HEK293 (cell line): ENCODE measurements around the gene PIK3R1.
"Not testable (repeated sequence)": the region's sequence is repeated elsewhere in the genome, so short reads cannot be mapped to it uniquely, and the experiment has no call there.

ENCODE experiments used
- CTCF ChIA-PET: fragments of 350-600 bp; formaldehyde crosslinking; extraction: SDS; loops from one replicate; lab custom pipeline; 2021; ENCODE audit warnings: antibody characterized with exemption; lab: Yijun Ruan, JAX
- POLR2A ChIA-PET: fragments of 300-600 bp; formaldehyde crosslinking; extraction: SDS; loops from one replicate; lab custom pipeline; 2020; ENCODE audit warnings: antibody characterized with exemption, inconsistent platforms; lab: Yijun Ruan, JAX
- H3K27ac ChIP-seq: fragments of 200-500 bp; sonication (Bioruptor generic); 2 replicates; pipeline ENCODE4 v1.5.1; 2014; ENCODE audit warnings: low read depth, low read length, control low read depth, inconsistent platforms; ENCODE audit errors: extremely low read depth
- H3K36me3 ChIP-seq, 2 experiments: fragments of 200-500 bp in 1 of 2; sonication (Bioruptor generic) in 1 of 2; 1 replicate in 1 of 2; 2 replicates in 1 of 2; pipeline ENCODE4 v1.5.1; 2014 to 2017; ENCODE audit warnings: inconsistent platforms in 2 of 2, low read length in 2 of 2; ENCODE audit not compliant: control insufficient read depth in 2 of 2, insufficient read depth in 1 of 2
- H3K4me1 ChIP-seq: fragments of 200-500 bp; sonication (Bioruptor generic); 2 replicates; pipeline ENCODE4 v1.5.1; 2014; ENCODE audit warnings: mild to moderate bottlenecking, low read length, inconsistent platforms; ENCODE audit not compliant: control insufficient read depth, insufficient read depth
- H3K4me3 ChIP-seq: 2 replicates; pipeline ENCODE4 v1.5.1; 2011; ENCODE audit warnings: low read depth, mild to moderate bottlenecking, control low read depth, low read length, moderate library complexity
- H3K9me3 ChIP-seq: fragments of 200-500 bp; sonication (Bioruptor generic); 2 replicates; pipeline ENCODE4 v1.5.1; 2014; ENCODE audit warnings: low read depth, low read length, inconsistent platforms; ENCODE audit not compliant: control insufficient read depth, insufficient read depth
- HOXC10 ChIP-seq: sonication (generic); formaldehyde crosslinking; IDR thresholded peaks from 2 replicates; pipeline ENCODE4 v1.8.1; 2023; ENCODE audit warnings: mild to moderate bottlenecking, missing genetic modification reagents
- MYNN ChIP-seq: fragments of 450-650 bp; formaldehyde crosslinking; IDR thresholded peaks from 2 replicates; pipeline ENCODE4 v1.5.1; 2016; ENCODE audit warnings: missing biosample characterization, missing genetic modification characterization, borderline replicate concordance
- MZF1 ChIP-seq: fragments of 450-650 bp; formaldehyde crosslinking; IDR thresholded peaks from 2 replicates; pipeline ENCODE4 v1.5.1; 2017; ENCODE audit warnings: missing biosample characterization, missing genetic modification characterization, borderline replicate concordance
- SCRT1 ChIP-seq: fragments of 450-650 bp; formaldehyde crosslinking; IDR thresholded peaks from 2 replicates; pipeline ENCODE4 v1.5.1; 2016; ENCODE audit warnings: missing biosample characterization, missing genetic modification characterization, borderline replicate concordance
- ZBTB21 ChIP-seq: fragments of 450-650 bp; formaldehyde crosslinking; IDR thresholded peaks from 2 replicates; pipeline ENCODE4 v1.5.1; 2017; ENCODE audit warnings: missing biosample characterization, missing genetic modification characterization
- ZBTB7A ChIP-seq: fragments of 450-650 bp; formaldehyde crosslinking; IDR thresholded peaks from 2 replicates; pipeline ENCODE4 v1.5.1; 2016; ENCODE audit warnings: low read depth, missing biosample characterization, missing genetic modification characterization
- ZNF138 ChIP-seq: fragments of 450-650 bp; formaldehyde crosslinking; IDR thresholded peaks from 2 replicates; pipeline ENCODE4 v1.5.1; 2016; ENCODE audit warnings: missing biosample characterization, missing genetic modification characterization, borderline replicate concordance
- ZNF19 ChIP-seq: fragments of 450-650 bp; formaldehyde crosslinking; IDR thresholded peaks from 2 replicates; pipeline ENCODE4; 2016; ENCODE audit warnings: missing biosample characterization, missing genetic modification characterization, low read depth
- ZNF223 ChIP-seq: fragments of 450-650 bp; formaldehyde crosslinking; IDR thresholded peaks from 2 replicates; pipeline ENCODE4 v1.5.1; 2016; ENCODE audit warnings: missing biosample characterization, missing genetic modification characterization
- ZNF292 ChIP-seq: fragments of 450-650 bp; formaldehyde crosslinking; IDR thresholded peaks from 2 replicates; pipeline ENCODE4 v1.5.1; 2016; ENCODE audit warnings: low read depth, missing biosample characterization, missing genetic modification characterization, borderline replicate concordance
- ZNF366 ChIP-seq: fragments of 450-650 bp; formaldehyde crosslinking; conservative IDR thresholded peaks from 2 replicates; pipeline ENCODE4 v1.5.1; 2016; ENCODE audit warnings: missing biosample characterization, missing genetic modification characterization
- ZNF394 ChIP-seq: fragments of 450-650 bp; formaldehyde crosslinking; IDR thresholded peaks from 2 replicates; pipeline ENCODE4 v1.5.1; 2016; ENCODE audit warnings: missing biosample characterization, missing genetic modification characterization, mild to moderate bottlenecking, moderate library complexity, borderline replicate concordance
- ZNF426 ChIP-seq: fragments of 450-650 bp; formaldehyde crosslinking; IDR thresholded peaks from 2 replicates; pipeline ENCODE4 v1.5.1; 2017; ENCODE audit warnings: missing biosample characterization, missing genetic modification characterization, mild to moderate bottlenecking, inconsistent platforms, moderate library complexity
- ZNF433 ChIP-seq: fragments of 450-650 bp; formaldehyde crosslinking; IDR thresholded peaks from 2 replicates; pipeline ENCODE4 v1.5.1; 2016; ENCODE audit warnings: missing biosample characterization, missing genetic modification characterization, low read depth
- ZNF510 ChIP-seq: fragments of 450-650 bp; formaldehyde crosslinking; IDR thresholded peaks from 2 replicates; pipeline ENCODE4 v1.5.1; 2018; ENCODE audit warnings: mild to moderate bottlenecking, missing genetic modification characterization, missing biosample characterization; ENCODE audit not compliant: insufficient replicate concordance
- ZNF514 ChIP-seq: fragments of 450-650 bp; formaldehyde crosslinking; IDR thresholded peaks from 2 replicates; pipeline ENCODE4 v1.5.1; 2016; ENCODE audit warnings: missing biosample characterization, missing genetic modification characterization
- ZNF529 ChIP-seq: fragments of 450-650 bp; formaldehyde crosslinking; IDR thresholded peaks from 2 replicates; pipeline ENCODE4 v1.5.1; 2017; ENCODE audit warnings: missing genetic modification characterization, missing biosample characterization; ENCODE audit not compliant: insufficient replicate concordance
- ZNF623 ChIP-seq: fragments of 450-650 bp; formaldehyde crosslinking; IDR thresholded peaks from 2 replicates; pipeline ENCODE4 v1.5.1; 2016; ENCODE audit warnings: missing biosample characterization, missing genetic modification characterization
- ZNF629 ChIP-seq: fragments of 450-650 bp; formaldehyde crosslinking; IDR thresholded peaks from 2 replicates; pipeline ENCODE4 v1.5.1; 2017; ENCODE audit warnings: missing biosample characterization, missing genetic modification characterization
- ZNF654 ChIP-seq: fragments of 450-650 bp; formaldehyde crosslinking; IDR thresholded peaks from 2 replicates; pipeline ENCODE4 v1.5.1; 2016; ENCODE audit warnings: low read depth, missing biosample characterization, missing genetic modification characterization
- ZNF76 ChIP-seq: fragments of 450-650 bp; formaldehyde crosslinking; IDR thresholded peaks from 2 replicates; pipeline ENCODE4; 2016; ENCODE audit warnings: low read depth, missing biosample characterization, missing genetic modification characterization, borderline replicate concordance
- ZXDB ChIP-seq: fragments of 450-650 bp; formaldehyde crosslinking; IDR thresholded peaks from 2 replicates; pipeline ENCODE4 v1.5.1; 2016; ENCODE audit warnings: missing biosample characterization, missing genetic modification characterization
- TF ChIP-seq, protein P1 (sequence below): fragments of 450-650 bp; formaldehyde crosslinking; IDR thresholded peaks from 2 replicates; pipeline ENCODE4; 2016; ENCODE audit warnings: missing biosample characterization, missing genetic modification characterization
- TF ChIP-seq, protein P2 (sequence below): fragments of 450-650 bp; formaldehyde crosslinking; IDR thresholded peaks from 2 replicates; pipeline ENCODE4 v1.5.1; 2017; ENCODE audit warnings: missing biosample characterization, missing genetic modification characterization
- TF ChIP-seq, protein P3 (sequence below): fragments of 450-650 bp; formaldehyde crosslinking; IDR thresholded peaks from 2 replicates; pipeline ENCODE4 v1.5.1; 2016; ENCODE audit warnings: missing biosample characterization, missing genetic modification characterization
- TF ChIP-seq, protein P4 (sequence below): fragments of 450-650 bp; formaldehyde crosslinking; IDR thresholded peaks from 2 replicates; pipeline ENCODE4 v1.5.1; 2016; ENCODE audit warnings: missing biosample characterization, missing genetic modification characterization
- TF ChIP-seq, protein P5 (sequence below): fragments of 450-650 bp; formaldehyde crosslinking; IDR thresholded peaks from 2 replicates; pipeline ENCODE4 v1.5.1; 2016; ENCODE audit warnings: missing biosample characterization, missing genetic modification characterization

The PIK3R1 gene

DNA sequence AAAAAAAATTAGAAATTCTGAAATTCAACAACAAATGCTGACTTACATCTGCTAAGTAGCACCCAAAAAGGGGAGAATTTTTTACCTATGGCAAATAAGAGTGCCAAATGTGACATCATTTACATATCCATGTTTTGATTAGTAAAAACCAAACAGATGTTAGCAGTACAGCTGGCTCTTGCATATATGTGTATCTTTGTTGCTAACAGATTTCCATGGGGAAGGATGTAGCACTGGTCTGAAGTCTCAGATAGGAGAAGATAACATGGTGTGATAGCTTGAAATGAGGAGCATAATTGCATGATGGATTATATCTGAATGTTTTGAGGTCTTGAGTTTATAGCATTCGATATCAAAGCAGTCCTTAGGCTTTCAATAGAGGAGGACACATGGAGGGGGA is 17.5 kb downstream of the PIK3R1 start:
- Histone ChIP-seq H3K36me3 (no peaks in the 10 kb centered on the region; a peak in 1 of 3 replicates), H3K4me3 (no peak overlapping the region), H3K4me1 (peaks cover 26% of the 10 kb centered on the region), H3K27ac (no peak overlapping the region), H3K9me3 (no peaks in the 10 kb centered on the region)
- POLR2A ChIA-PET: no interaction called here
- no peak for TF ChIP-seq SCRT1 (tag by site-specific recombination)
- TF ChIP-seq, protein P1, sequence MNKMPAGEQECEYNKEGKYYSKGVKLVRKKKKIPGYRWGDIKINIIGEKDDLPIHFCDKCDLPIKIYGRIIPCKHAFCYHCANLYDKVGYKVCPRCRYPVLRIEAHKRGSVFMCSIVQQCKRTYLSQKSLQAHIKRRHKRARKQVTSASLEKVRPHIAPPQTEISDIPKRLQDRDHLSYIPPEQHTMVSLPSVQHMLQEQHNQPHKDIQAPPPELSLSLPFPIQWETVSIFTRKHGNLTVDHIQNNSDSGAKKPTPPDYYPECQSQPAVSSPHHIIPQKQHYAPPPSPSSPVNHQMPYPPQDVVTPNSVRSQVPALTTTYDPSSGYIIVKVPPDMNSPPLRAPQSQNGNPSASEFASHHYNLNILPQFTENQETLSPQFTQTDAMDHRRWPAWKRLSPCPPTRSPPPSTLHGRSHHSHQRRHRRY: no peak
- TF ChIP-seq, protein P2, sequence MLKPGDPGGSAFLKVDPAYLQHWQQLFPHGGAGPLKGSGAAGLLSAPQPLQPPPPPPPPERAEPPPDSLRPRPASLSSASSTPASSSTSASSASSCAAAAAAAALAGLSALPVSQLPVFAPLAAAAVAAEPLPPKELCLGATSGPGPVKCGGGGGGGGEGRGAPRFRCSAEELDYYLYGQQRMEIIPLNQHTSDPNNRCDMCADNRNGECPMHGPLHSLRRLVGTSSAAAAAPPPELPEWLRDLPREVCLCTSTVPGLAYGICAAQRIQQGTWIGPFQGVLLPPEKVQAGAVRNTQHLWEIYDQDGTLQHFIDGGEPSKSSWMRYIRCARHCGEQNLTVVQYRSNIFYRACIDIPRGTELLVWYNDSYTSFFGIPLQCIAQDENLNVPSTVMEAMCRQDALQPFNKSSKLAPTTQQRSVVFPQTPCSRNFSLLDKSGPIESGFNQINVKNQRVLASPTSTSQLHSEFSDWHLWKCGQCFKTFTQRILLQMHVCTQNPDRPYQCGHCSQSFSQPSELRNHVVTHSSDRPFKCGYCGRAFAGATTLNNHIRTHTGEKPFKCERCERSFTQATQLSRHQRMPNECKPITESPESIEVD (tag by site-specific recombination): no peak
- no peak for TF ChIP-seq HOXC10
- TF ChIP-seq ZBTB7A: no peak
- TF ChIP-seq ZNF138 (tag by site-specific recombination): no peak
- TF ChIP-seq ZNF76 (tag by site-specific recombination): no peak
- TF ChIP-seq, protein P3, sequence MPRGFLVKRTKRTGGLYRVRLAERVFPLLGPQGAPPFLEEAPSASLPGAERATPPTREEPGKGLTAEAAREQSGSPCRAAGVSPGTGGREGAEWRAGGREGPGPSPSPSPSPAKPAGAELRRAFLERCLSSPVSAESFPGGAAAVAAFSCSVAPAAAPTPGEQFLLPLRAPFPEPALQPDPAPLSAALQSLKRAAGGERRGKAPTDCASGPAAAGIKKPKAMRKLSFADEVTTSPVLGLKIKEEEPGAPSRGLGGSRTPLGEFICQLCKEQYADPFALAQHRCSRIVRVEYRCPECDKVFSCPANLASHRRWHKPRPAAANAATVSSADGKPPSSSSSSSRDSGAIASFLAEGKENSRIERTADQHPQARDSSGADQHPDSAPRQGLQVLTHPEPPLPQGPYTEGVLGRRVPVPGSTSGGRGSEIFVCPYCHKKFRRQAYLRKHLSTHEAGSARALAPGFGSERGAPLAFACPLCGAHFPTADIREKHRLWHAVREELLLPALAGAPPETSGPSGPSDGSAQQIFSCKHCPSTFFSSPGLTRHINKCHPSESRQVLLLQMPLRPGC: no peak
- CTCF ChIA-PET: no interaction called here

DNA sequence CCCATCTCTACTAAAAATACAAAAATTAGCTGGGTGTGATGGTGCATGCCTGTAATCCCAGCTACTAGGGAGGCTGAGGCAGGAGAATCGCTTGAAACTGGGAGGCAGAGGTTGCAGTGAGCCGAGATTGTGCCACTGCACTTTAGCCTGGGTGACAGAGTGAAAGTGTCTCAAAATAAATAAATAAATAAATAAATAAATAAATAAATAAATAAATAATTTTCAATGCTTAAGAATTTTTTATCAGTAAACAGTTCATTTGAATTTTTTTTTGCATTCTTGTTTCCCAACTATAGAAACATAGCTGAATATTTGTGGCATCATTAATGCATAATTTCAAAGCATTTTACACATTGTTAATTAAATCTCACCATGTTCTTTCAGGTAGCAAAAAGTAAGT is 19.7 kb downstream of the PIK3R1 start:
- peaks cover 33% of the 10 kb centered on the region for H3K4me1 ChIP-seq
- CTCF ChIA-PET, H3K9me3 ChIP-seq, H3K4me3 ChIP-seq, H3K27ac ChIP-seq, H3K36me3 ChIP-seq: not testable (repeated sequence)
- POLR2A ChIA-PET: interaction anchor here (1.2 kb wide), 2 partner anchors 19 to 20 kb away, joined by 3 to 6 read pairs; no protein-coding TSS in a partner anchor
- TF ChIP-seq ZNF514: 0 out of 2 replicates have a peak, but pooled peaks have one; percentile 51
- peak; percentile 72 for TF ChIP-seq ZNF529 (tag by site-specific recombination)
- TF ChIP-seq ZNF654: peak; percentile 42
- TF ChIP-seq ZNF366 (tag by site-specific recombination): peak; percentile 23; the same call in 1 of the 2 replicates
- TF ChIP-seq ZNF19 (tag by site-specific recombination): 0 out of 2 replicates have a peak, but pooled peaks have one; percentile 41
- peak; percentile 95 for TF ChIP-seq ZNF394
- TF ChIP-seq MYNN (tag by site-specific recombination): peak; percentile 48; the same call in 1 of the 2 replicates
- TF ChIP-seq ZNF629 (tag by site-specific recombination): peak; percentile 40; the same call in 1 of the 2 replicates
- peak; percentile 42; the same call in 1 of the 2 replicates for TF ChIP-seq ZBTB21 (tag by site-specific recombination)
- TF ChIP-seq ZNF292 (tag by site-specific recombination): 0 out of 2 replicates have a peak, but pooled peaks have one; percentile 43
- TF ChIP-seq ZNF426 (tag by site-specific recombination): peak; percentile 94
- TF ChIP-seq, protein P4, sequence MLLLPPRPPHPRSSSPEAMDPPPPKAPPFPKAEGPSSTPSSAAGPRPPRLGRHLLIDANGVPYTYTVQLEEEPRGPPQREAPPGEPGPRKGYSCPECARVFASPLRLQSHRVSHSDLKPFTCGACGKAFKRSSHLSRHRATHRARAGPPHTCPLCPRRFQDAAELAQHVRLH: 0 out of 2 replicates have a peak, but pooled peaks have one; percentile 48
- TF ChIP-seq, protein P5, sequence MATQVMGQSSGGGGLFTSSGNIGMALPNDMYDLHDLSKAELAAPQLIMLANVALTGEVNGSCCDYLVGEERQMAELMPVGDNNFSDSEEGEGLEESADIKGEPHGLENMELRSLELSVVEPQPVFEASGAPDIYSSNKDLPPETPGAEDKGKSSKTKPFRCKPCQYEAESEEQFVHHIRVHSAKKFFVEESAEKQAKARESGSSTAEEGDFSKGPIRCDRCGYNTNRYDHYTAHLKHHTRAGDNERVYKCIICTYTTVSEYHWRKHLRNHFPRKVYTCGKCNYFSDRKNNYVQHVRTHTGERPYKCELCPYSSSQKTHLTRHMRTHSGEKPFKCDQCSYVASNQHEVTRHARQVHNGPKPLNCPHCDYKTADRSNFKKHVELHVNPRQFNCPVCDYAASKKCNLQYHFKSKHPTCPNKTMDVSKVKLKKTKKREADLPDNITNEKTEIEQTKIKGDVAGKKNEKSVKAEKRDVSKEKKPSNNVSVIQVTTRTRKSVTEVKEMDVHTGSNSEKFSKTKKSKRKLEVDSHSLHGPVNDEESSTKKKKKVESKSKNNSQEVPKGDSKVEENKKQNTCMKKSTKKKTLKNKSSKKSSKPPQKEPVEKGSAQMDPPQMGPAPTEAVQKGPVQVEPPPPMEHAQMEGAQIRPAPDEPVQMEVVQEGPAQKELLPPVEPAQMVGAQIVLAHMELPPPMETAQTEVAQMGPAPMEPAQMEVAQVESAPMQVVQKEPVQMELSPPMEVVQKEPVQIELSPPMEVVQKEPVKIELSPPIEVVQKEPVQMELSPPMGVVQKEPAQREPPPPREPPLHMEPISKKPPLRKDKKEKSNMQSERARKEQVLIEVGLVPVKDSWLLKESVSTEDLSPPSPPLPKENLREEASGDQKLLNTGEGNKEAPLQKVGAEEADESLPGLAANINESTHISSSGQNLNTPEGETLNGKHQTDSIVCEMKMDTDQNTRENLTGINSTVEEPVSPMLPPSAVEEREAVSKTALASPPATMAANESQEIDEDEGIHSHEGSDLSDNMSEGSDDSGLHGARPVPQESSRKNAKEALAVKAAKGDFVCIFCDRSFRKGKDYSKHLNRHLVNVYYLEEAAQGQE: peak; percentile 81
- peak; percentile 76; the same call in 1 of the 2 replicates for TF ChIP-seq ZNF433 (tag by site-specific recombination)
- peak; percentile 83 for TF ChIP-seq ZNF510 (tag by site-specific recombination)
- peak; percentile 78 for TF ChIP-seq ZNF623 (tag by site-specific recombination)
- 0 out of 2 replicates have a peak, but pooled peaks have one; percentile 13 for TF ChIP-seq ZNF223 (tag by site-specific recombination)
- TF ChIP-seq MZF1 (tag by site-specific recombination): peak; percentile 16; the same call in 1 of the 2 replicates
- TF ChIP-seq ZXDB (tag by site-specific recombination): peak; percentile 67
